Measurements from ENCODE around the gene PRPF4.

DNA sequence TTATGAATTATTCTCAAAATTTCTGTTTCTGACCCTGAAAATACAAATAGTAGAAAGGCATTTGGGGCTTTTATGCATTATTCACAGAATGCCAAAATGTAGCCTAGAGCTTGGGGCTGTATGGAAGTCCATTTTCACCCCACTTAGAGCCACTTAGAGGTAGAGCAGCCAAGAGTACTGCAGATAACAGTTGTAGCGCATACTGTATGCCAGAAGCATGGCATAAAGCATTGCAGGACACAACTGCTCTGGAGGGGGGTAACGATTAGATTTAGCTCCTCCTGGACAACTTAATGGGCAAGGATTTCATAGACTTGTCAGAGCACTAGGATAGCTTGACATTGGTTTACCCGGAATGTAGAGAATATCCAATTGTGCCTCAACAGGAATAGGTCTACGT, 38.4 kb upstream of the PRPF4 start:
- TF ChIP-seq FOXP1 (CRISPR knock-in tag; IDR thresholded peaks at IDR 0.05; ENCODE audit: borderline replicate concordance) (no peak), CTCF (IDR thresholded peaks at IDR 0.05) (no peak), TEAD4 (CRISPR knock-in tag; IDR thresholded peaks at IDR 0.05) (no peak), ELF4 (CRISPR knock-in tag; IDR thresholded peaks at IDR 0.05; ENCODE audit: low read depth) (no peak)
- TF ChIP-seq, protein P1, sequence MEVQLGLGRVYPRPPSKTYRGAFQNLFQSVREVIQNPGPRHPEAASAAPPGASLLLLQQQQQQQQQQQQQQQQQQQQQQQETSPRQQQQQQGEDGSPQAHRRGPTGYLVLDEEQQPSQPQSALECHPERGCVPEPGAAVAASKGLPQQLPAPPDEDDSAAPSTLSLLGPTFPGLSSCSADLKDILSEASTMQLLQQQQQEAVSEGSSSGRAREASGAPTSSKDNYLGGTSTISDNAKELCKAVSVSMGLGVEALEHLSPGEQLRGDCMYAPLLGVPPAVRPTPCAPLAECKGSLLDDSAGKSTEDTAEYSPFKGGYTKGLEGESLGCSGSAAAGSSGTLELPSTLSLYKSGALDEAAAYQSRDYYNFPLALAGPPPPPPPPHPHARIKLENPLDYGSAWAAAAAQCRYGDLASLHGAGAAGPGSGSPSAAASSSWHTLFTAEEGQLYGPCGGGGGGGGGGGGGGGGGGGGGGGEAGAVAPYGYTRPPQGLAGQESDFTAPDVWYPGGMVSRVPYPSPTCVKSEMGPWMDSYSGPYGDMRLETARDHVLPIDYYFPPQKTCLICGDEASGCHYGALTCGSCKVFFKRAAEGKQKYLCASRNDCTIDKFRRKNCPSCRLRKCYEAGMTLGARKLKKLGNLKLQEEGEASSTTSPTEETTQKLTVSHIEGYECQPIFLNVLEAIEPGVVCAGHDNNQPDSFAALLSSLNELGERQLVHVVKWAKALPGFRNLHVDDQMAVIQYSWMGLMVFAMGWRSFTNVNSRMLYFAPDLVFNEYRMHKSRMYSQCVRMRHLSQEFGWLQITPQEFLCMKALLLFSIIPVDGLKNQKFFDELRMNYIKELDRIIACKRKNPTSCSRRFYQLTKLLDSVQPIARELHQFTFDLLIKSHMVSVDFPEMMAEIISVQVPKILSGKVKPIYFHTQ (CRISPR knock-in tag; IDR thresholded peaks at IDR 0.05) = no peak

Measured in WTC11 (cell line).